ENCODE results near the gene DHRS4L2.
"Not testable (repeated sequence)": the region's sequence is repeated elsewhere in the genome, so short reads cannot be mapped to it uniquely, and the experiment has no call there.

The DHRS4L2 gene

GRCh38 chr14:23988607-23989363 is at the start of gene DHRS4L2:
Gene DHRS4L2 (plus strand): TSS chr14:23988929. CDS start chr14:23988948, 19 bp downstream.
- DNase-seq, result peak in 5 of 14 donors; percentile 7 to 55 (median 42)

DNA sequence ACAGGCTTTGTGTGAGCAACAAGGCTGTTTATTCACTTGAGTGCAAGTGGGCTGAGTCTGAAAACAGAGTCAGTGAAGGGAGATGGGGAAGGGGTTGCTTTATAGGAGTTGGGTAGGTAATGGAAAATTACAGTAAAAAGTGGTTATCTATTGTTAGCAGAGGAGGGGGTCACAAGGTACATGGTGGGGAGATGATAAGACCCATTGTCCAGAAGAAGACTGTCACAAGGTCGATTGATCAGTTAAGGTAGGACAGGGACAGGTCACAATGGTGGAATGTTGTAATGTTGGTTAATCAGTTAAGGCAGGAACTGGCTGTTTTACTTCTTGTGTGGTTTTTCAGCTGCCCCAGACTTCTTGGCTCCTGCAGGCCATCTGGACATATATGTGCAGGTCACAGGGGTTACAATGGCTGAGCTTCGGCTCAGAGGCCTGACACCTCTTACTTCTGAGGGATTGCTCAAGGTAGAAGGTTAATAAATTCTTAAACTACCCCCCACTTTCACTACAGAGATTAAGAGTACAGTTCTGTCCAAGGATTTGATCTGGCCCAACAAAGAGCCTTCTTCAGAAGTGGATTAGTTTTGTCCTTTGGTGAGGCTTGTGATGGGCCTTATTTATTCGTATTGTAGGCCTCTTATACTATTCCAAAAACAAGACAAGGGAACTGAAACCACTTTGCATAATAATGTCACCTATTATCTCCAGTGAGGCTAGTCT is 49.0 kb upstream of the DHRS4L2 start:
- no peak for DNase-seq

DNA sequence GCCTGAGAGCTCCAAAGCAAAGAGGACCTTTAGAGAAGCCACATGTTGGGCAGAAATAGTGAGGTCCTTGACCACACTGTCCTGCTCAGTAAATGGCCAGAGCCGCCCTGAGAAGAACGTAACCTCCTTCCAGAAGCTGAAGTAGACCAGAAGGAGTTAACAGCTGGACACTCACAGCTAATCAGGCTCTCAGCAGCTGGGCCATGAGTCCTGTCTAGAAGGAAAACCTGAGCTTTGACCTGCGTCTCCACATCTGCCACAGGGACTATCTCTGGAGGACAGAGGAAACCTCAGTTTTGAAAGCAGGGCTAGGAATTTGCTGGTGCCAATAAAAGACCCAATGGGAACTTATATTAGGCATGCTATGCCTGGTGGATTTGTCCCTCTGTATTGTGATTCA is 47.5 kb upstream of the DHRS4L2 start:
- no peak for DNase-seq

- DNase-seq, result no peak
Measured at GRCh38 chr14:23941669-23942068, 47.1 kb upstream of the DHRS4L2 start.

- no peak for DNase-seq
Measured at GRCh38 chr14:23942587-23942986, 46.1 kb upstream of the DHRS4L2 start.

GRCh38 chr14:23949069-23949468 is 39.7 kb upstream of the DHRS4L2 start:
- not testable (repeated sequence) for DNase-seq

DNA sequence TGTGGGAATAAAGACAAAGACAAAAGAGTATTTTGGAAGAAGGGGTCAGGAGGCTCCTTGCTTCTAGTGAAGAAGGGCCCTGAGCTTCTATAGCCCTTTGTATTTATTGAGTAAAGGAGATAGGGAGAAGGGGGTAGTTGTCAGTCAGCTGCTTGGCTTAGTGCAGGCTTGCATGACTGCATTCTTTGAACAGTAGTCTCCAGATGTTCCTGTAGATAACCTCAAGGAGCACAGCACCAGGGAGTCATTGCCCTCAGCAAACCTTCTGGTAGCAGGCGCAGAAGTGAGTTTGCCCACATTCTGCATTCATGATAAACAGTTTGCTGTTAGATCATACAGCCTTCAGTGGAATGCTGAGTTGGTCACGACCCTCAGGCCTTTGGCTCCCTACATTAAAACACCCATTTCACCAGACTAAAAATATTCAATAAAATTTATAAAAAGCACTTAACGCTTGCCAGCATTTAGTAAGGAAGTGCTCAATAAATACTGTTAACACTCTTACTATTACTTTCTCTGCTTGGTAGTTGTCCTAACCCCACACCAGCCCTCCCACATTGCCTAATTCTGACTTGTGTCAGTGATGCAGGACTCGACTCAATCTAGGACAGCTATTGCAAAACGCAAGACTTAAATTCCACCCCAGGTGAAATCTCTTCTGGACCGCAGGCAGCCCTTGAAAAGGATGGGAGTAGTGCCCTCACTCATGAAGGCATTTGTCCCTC is 38.2 kb upstream of the DHRS4L2 start:
- DNase-seq, result no peak

DNA sequence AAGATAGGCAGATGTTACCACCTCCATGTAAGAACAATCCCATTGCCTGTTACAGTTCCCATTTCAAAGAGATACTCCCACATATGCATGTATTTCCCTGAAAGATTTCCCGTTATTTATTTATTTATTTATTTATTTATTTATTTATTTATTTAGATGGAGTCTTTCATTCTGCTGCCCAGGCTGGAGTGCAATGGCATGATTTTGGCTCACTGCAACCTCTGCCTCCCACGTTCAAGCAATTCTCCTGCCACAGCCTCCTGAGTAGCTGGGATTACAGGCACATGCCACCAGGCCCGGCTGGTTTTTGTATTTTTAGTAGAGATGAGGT is 37.6 kb upstream of the DHRS4L2 start:
- not testable (repeated sequence) for DNase-seq

GRCh38 chr14:23951590-23952201 is 37.0 kb upstream of the DHRS4L2 start:
- peak in 6 of 14 donors; percentile 2 to 38 (median 21) for DNase-seq

- peak in 1 of 14 donors; percentile 44 for DNase-seq
Measured at GRCh38 chr14:23953116-23953463, 35.6 kb upstream of the DHRS4L2 start.

- DNase-seq, result peak in 13 of 14 donors; percentile 44 to 93 (median 83)
Measured at GRCh38 chr14:23953464-23954278, 35.1 kb upstream of the DHRS4L2 start, which contains the start of gene DHRS4. Gene DHRS4 (plus strand): TSS chr14:23953770. CDS start chr14:23953789, 19 bp downstream.

DNA sequence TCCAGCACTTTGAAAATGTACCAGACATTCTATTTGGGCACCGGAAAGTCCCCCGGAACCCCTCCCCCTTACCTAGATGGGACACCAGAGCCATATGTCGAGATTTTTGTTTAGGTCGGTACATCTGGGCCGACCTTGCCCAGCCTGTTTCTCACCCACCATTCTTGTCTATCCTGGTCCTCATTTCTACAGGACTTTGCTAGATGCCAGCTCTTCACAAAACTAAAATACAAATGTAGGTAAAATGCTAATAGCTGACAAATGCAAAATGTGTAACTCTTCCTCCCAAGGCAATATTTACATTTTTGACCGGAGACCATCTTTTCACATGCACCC is 34.5 kb upstream of the DHRS4L2 start:
- not testable (repeated sequence) for DNase-seq

DNA sequence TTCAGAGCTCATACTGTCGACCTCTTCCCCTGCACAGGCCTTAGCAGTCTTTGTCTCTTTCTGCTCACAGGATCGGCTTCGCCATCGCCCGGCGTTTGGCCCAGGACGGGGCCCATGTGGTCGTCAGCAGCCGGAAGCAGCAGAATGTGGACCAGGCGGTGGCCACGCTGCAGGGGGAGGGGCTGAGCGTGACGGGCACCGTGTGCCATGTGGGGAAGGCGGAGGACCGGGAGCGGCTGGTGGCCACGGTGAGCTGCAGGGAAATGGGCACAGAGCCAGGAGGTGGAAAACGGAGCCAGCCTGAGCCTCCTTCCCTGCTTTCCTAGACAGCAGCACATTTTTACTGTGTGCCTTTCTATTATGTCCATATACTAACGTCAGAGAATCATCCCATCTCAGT is 33.8 kb upstream of the DHRS4L2 start:
- DNase-seq, result peak in 4 of 14 donors; percentile 2 to 14 (median 8)

DNA sequence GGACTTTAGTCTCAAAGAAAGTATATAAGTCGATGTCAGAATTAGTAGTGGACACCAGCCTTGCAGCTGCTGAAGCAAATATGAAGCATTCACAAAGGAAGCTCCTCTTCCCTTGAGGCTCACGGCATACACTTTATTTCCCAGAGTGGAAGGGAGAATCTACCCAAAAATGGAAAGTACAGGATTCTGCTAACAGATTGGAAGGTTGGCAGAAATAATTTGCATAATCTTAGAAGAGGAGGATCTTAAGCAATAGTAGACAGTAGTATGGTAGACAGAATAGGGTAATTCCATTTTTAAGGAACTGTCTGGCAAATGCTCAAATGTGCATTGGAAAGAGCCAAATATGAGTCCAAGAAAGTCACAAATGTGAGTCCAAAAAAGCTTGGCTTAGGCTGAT is 32.9 kb upstream of the DHRS4L2 start:
- DNase-seq, result not testable (repeated sequence)

GRCh38 chr14:23957913-23958569 is 30.7 kb upstream of the DHRS4L2 start:
- DNase-seq, result not testable (repeated sequence)

- not testable (repeated sequence) for DNase-seq
Measured at GRCh38 chr14:23960899-23961298, 27.8 kb upstream of the DHRS4L2 start.

GRCh38 chr14:23961704-23962103 is 27.0 kb upstream of the DHRS4L2 start:
- DNase-seq, result not testable (repeated sequence)

DNA sequence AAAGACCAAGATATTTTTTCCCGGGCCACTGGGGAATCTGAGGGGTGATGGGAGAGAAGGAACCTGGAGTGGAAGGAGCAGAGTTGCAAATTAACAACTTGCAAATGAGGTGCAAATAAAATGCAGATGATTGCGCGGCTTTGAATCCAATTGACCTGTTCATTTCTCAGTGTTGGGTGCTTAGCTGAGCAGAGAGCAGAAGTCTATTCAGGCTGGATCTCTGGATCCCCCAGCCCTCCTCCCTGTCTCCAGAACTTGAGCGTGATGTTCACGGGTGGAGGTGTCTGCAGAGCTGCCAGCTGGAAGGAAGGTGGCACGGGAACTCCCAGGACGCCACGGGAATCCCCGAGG is 19.6 kb upstream of the DHRS4L2 start:
- not testable (repeated sequence) for DNase-seq

GRCh38 chr14:23969481-23970282 is 19.0 kb upstream of the DHRS4L2 start:
- peak in 8 of 14 donors; percentile 16 to 57 (median 30) for DNase-seq

- DNase-seq, result not testable (repeated sequence)
Measured at GRCh38 chr14:23970283-23970659, 18.5 kb upstream of the DHRS4L2 start.

DNA sequence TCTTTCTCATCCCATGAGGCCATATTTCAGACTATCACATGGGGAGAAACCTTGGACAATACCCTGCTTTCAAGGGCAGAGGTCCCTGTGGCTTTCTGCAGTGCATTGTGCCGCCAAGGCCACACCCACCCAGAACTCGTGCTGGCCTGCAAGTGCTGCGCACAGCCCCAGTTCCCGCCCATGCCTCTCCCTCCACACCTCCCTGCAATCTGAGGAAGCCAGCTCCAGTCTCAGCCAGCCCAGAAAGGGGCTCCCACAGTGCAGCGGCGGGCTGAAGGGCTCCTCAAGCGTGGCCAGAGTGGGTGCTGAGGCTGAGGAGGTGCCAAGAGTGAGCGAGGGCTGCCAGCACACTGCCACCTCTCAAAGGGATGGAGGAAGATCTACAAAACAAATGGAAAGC is 15.6 kb upstream of the DHRS4L2 start:
- DNase-seq, result not testable (repeated sequence)

Data from C1 segment of cervical spinal cord (tissue), 14 donors.